Ureter (tissue), 1 donor: ENCODE results near the gene BCAP31. TPM values are rescaled to one million over a fixed set of nuclear protein-coding genes. Genes with fewer than 3 reads are reported as not detected.
"Not testable (repeated sequence)": the region's sequence is repeated elsewhere in the genome, so short reads cannot be mapped to it uniquely, and the experiment has no call there.

Experiments used
- DNase-seq: peaks from one replicate; pipeline ENCODE4 v3.0.0-alpha.2; 2020; ENCODE audit warnings: low spot score
- total RNA-seq: library from RNA; stranded (reverse); gene quantifications from one replicate; pipeline ENCODE4 v1.2.4, GENCODE V29; 2023
- donor health status: DM: yes; HTN: yes; CAD: no.

BCAP31 gene
- total RNA-seq, 1 donor from 2014 or later = 315 TPM

GRCh38 chrX:153763298-153763932 is 39.2 kb upstream of the BCAP31 start:
- no peak for DNase-seq

- DNase-seq = no peak
Measured at GRCh38 chrX:153762626-153763173, 38.5 kb upstream of the BCAP31 start.

- no peak for DNase-seq
Measured at GRCh38 chrX:153761863-153762262, 37.7 kb upstream of the BCAP31 start.

- DNase-seq = no peak
Measured at GRCh38 chrX:153755136-153755535, 30.9 kb upstream of the BCAP31 start.

- DNase-seq = no peak
Measured at GRCh38 chrX:153750127-153750774, 26.1 kb upstream of the BCAP31 start.

GRCh38 chrX:153749017-153749416 is 24.8 kb upstream of the BCAP31 start:
- DNase-seq = not testable (repeated sequence)

GRCh38 chrX:153746991-153747390 is 22.8 kb upstream of the BCAP31 start:
- DNase-seq = not testable (repeated sequence)

- no peak for DNase-seq
Measured at GRCh38 chrX:153746359-153746758, 22.2 kb upstream of the BCAP31 start.

GRCh38 chrX:153745067-153745433 is 20.9 kb upstream of the BCAP31 start:
- DNase-seq = peak; percentile 40

GRCh38 chrX:153744210-153745066 is 20.3 kb upstream of the BCAP31 start:
- DNase-seq = peak; percentile 52

GRCh38 chrX:153743468-153744209 is 19.5 kb upstream of the BCAP31 start:
- DNase-seq = peak; percentile 81

- DNase-seq = peak; percentile 41
Measured at GRCh38 chrX:153742796-153743467, 18.7 kb upstream of the BCAP31 start.

GRCh38 chrX:153742111-153742510 is 17.9 kb upstream of the BCAP31 start:
- DNase-seq = not testable (repeated sequence)

GRCh38 chrX:153741446-153741845 is 17.3 kb upstream of the BCAP31 start:
- no peak for DNase-seq

GRCh38 chrX:153740631-153741222 is 16.5 kb upstream of the BCAP31 start:
- no peak for DNase-seq

GRCh38 chrX:153739754-153740486 is 15.7 kb upstream of the BCAP31 start:
- peak; percentile 40 for DNase-seq

GRCh38 chrX:153738056-153738605 is 13.9 kb upstream of the BCAP31 start:
- no peak for DNase-seq

GRCh38 chrX:153736871-153737441 is 12.8 kb upstream of the BCAP31 start:
- DNase-seq = no peak
